GM18907 (cell line): ENCODE measurements around the gene KDM4B.

Source experiments
- ATAC-seq: cut with Tn5 transposase; IDR thresholded peaks from one replicate; pipeline ENCODE4 v1.9.1; 2021; ENCODE audit warnings: mild to moderate bottlenecking, moderate library complexity; ENCODE audit not compliant: unreplicated experiment

Gene KDM4B

DNA sequence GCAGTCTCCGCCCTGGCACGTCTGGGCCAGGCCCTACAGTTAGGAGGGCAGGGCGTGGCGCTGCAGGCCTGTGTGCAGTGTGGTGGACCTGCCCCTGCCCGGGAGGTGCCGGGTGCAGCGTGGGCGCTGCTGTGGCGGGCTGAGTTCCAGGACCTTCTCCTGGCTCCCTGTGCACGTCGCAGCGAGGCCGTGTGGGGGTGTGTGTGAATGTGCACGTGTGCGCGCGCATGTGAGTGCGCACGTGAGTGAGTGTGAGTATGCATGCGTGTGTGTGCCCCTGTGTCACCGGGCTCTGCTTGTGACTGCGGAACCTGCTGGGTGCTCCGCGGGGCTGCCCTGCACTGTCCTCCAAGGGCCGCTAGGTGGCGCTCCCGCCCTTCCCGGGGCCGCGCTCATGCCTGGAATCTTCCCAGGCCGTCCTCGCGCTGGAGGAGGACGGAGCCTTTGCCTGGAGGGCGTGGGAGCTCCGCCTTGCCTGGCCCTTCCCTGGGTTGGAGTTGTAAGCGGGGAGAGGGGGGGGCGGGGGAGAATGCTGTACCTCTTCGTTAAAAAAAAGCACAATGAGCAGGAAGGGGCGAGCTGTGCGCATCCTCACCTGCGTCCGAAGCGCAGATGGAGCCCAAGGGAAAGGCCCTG, 79.3 kb downstream of the KDM4B start:
- ATAC-seq = no peak

DNA sequence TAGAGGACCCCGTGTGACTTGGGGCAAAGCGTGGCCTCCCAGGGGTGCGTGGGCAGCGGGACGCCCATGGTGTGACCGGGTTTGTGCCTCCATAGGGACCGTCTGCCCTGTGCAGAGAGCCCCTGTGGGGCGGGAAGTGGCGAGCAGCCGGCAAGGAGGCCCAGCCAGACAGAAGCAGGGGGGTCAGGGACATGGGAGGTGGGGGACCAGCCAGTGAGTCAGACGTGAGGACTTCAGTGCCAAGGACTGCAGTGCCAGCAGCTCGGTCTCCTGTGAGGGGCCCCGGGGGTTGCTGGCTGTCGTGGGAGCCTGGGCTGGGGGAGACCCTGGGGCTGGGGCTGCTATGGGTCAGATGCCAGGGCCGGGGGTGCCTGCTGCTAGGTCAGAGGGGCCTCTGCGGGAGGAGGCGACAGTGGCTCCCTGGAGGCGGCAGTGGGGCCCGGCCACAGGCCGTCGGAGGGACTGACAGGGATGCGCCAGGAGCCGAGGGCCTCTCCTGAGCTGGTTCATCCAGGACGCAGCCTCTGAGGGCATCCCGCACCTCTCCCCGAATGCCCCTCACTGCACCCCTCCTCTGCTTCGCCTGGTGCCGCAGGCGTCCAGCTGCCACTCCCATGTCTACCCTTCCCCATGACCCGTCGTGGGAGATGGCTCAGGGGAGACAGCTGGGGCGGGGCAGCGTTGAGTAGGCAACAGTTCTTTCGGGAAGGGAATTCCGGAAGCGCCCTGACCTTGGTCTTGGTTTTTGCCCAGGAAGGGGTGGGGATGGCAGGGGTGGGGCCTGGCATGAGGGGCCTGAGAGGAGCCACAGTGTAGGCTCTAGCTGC, 80.0 kb downstream of the KDM4B start:
- ATAC-seq = no peak

DNA sequence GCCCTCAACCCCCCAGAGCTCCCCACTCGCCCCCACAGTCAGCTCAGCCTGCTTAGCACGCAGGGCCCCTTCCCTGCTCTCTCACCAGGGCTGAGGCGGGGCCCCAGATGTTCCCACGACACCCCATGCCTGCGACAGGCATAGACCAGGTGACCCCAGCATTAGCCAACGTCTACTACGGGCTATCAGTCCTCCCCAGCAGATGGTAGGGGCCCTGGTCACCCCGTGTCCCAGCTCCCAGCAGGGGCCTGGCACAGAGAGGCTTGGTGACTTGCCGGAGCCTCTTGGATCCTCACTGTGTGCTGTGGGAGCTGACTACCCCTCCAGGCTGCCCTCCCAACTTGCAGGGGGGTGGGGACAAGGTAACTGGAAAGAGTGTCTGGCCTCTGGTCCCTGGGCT, 80.6 kb downstream of the KDM4B start:
- no peak for ATAC-seq

DNA sequence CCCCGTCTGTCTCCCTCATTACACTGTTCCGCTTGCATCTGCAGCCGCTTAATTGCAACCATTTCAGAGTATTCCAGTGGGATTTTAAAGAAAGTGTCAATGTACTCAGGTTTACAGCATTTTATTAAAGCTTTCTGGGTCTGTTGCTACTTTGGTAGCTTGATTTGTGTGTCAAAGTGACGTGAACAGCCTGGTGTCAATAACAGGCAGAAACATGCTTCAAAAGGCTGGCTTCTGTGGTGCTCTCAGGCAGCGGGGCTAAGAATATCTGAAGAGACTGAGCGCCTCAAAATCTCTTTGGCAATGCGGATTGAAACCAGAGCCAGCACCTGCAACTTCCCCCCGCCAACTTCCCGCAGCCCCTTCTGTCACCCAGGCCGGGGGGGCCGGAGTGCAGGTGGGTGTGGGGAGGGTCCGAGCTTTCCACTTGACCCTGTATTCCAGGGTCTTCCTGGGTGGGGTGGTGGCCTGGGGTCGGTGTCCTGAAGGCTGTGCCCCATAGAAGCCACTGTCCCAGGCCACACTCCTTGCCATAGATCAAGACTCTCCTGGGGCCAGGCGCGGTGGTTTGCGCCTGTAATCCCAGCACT, 81.2 kb downstream of the KDM4B start:
- ATAC-seq = no peak

DNA sequence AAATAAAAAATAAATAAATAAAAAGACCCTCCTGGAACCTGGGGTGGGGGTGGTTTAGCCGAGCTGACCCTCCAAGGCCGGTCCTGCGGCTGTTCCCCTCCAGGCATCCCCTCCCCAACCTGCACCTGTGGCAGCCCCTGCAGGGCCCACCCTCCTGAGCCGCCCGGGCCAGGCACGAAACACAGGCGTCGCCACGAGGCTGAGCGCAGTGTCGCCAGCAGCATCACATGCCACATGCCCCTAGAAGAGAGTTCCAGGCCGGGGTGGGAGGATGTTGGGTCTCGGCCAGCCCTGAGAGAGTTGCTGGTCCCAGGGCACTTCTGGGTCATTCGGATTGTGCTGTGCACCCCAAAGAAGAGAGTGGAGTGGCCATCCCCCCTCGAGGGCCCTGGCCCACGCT, 82.0 kb downstream of the KDM4B start:
- ATAC-seq = no peak

DNA sequence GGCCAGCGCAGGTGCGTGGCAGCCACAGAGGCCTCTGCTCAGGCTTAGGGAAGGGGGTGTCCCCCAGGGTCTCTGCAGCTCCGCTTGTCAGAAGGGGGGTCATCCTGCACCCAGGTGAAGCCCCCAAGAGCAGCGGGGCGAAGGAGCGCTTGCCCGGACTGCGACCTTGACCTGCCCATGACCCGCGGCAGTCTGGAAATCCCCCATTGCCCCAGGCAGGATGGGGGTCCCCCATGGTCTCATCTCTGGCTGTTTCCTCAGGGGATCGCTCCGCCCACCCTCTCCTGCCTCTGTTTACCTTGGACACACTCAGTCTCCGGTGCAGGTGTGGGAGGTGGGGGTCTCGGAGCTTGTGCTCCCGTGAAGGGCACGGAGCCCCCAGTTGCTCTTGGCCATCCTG, 82.7 kb downstream of the KDM4B start:
- ATAC-seq = no peak

DNA sequence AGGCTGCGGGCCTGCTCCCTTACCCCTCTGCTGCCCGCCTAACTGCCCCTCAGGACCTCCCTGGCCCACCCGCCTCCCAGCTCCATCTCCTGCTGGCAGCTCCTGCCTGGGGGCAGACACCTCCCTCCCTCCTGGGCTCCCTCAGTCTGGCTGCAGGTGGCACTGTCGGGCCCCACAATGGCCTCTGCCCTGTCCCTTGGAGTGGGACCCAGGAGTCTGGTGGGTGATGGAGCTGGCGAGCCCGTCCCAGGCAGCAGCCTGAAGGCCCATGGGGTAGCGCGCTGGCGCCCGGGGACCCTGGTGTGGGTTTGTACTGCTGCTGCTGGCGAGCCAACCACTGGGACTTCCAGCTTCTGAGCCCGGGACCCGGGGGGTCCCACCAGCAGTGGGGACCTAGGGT, 83.6 kb downstream of the KDM4B start:
- ATAC-seq = no peak

DNA sequence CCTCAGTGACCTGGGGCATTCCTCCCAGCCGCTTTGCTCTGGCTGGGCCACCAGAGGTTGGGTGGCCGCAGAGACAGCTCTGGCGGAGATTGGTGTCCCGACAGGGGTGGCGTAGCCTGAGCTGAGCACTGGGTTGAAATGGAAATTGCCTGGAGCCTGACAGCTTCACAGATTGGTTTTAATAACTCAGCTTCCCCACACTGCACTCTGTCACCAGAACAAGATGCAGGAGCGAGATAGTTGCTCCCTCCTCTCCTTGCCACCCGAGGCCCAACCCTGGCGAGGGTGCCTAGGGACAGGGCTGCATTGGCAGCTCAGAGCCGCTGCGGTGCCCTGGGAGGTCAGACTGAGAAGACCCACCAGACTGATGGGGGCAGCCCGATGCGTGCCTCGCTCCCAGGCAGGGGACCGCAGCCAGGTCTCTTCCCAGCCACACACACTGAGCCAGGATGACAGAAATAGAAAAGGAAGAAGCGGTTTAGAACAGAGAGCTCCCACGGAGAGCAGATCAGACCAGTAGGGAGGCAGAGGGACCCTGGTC, 84.1 kb downstream of the KDM4B start:
- ATAC-seq = no peak

DNA sequence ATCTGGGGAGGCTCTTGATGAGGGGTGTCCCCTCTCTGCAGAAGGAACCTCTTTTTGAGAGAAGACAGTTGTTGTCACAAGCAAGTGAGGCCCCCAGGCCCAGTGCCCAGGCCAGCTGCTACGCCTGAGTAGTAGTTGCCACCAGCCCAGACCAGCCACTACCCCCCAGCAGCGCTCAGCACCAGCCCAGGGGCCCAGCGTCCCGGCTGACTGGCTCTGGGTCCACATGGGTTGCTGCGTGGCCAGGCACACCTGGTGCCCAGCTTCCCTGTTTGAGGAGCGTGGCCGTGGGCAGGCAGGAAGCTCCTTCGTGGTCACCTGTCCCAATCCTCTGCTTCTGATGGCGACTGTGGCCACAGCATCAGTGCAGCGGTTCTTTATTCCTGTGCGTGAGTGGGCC, 84.7 kb downstream of the KDM4B start:
- ATAC-seq = no peak

DNA sequence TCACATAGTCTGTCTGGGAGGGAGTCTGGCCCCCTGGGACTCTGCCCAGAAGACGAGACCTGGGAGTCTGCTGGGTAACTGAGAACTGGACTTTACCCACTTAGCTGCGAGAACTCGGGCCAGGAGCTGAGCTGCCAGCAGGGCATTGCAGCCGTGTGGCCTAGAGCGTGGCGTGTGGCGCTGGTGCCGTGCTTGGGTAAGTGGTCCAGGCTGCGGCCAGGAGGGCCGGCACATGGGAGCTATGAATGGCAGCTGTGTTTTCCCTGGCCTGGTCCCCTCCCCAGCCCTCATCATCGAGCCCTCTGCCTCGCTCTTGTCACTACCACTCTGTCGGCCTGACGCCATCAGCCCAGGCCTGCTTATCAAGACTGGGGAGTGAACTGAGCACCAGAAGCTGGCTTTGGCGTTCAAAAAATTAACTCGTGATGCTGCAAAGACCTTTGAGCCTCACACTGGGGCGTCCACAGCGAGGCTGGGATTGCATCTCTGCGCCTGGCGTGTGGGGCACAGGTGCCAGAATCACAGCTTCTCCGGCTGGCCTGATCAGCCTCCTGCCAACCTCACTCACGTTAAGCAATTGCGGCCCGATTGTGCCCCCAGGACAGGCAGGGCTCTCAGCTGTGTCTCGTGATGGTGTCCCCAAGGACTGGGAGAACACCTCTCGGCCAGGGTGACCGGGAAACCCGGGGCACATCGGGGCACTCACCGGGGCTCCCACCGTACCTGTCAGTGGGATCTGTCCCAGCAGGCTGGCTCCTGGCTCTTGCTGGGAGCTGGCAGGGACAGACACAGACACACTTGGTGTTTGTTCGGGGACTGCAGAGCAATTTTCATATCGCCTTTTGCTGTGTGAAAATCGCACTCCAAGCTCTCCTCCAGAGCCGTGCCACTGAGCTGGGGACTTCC, 85.9 kb downstream of the KDM4B start:
- ATAC-seq = no peak

DNA sequence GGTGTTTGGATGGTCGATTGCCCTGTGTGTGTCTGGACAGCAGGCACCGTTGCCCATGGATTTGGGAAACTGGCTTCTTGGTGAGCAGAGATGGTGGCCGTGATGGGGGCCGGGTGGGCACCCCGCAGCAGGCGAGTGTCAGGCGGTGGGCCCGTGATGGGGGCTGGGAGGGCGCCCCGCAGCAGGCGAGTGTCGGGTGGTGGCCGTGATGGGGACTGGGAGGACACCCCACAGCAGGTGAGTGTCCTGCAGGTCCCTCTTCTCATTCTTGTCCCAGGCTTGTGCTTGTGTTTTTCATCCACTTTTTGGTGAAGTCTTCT, 86.5 kb downstream of the KDM4B start:
- no peak for ATAC-seq

DNA sequence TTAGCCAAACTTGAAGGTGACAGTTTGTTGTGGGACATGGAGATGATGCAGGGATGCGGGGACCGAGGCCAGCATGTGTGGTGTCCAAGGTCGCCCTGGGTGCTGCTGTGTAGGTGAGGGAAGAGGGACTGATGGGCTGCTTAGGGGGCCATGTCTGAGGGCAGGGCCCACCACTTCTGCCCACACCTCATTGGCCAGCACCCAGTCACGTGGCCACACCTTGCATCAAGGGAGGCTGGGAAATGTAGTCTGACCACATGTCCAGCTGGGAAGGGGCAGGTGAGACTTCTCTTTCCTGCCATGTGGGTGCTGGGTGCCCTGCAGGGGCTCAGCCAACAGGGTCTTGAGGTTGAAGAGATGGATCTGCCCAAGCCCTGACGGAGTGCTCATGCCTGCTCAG, 88.9 kb downstream of the KDM4B start:
- no peak for ATAC-seq

DNA sequence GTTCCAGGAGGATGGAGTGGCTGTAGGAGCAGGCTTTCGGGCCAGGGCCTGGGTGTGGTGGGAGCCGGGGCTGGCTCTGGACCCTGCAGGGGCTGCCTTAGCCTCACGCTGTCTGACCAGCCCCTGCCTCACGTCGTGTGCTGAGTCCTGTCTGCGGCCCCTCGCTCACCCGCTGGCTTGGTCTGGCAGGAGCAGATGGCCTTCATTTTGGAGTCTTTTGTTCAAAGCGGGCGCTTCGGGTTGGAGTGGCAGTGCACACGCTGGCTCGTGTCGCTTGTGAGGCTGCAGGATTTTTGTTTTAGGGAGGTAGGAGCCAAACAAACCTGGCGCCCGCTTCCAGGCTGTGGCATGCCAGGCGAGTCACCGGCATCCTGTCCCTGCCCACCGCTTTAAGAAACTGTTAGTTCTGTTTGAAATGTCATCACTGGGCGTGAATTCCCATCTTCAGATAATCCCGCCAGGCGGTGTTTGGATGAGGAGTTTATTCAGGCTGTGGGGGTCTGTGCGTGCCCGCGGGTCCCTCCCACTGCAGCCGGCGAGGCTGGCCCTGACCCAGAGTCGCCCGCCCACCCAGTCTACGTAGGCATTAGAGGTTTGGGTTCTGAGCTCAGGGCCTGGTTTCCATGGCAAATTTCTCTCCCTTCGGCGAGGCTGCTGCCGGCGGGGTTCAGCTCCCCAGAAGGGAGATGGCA, 89.8 kb downstream of the KDM4B start:
- ATAC-seq = no peak

DNA sequence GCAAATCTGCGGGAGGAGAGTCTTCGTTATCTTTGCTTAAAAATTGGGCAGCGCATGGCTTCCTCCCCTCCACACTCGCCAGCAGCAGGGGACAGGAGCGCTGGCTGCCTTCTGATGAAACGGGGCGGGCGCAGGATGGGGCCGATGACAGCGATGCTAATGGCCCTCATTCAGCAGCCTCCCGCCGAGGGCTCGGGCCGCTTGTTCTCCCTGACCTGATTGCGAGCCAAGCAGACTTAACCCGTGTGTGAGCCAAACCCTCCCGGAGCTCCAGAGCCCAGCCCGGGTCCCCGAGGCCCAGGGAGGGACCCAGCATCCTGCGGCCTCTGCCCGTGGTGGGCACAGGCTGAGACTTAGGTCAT, 90.3 kb downstream of the KDM4B start:
- no peak for ATAC-seq

DNA sequence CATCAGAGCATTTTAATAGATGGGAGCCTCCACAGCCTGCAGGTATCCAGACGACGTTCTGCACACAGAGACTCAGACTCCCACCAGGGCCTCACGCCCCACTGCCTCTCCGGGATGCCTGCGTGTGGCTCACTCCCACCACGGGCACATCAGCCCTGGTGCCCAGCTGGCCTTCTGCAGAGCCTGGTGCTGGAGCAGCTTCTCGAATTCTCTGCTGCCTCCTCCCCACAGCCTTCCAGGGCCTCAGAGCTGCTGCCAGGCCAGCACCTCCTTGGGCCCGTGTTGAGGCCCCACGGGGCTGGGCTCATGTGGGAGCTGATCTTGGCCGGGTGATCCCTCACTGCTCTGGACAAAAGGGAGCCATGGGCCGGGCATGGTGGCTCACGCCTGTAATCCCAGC, 90.9 kb downstream of the KDM4B start:
- no peak for ATAC-seq

DNA sequence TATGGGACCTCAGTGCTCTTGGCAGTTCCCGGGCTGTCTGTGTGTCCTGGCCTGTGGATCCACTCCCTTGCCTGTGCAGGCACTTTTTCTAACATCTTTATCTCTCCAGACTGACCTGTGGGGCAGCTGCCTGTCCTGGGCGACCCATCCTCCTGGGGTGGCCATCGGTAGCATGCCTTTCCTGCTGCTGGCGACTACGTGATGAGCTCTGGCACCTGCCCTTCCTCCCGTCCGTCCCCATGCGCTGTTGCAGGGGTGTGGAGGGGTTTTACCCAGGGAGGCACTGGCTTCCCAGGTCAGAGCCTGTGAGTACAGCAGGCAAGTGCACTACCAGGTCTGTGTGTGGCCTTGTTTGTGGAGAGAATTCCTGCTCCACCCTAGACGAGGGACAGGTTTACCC, 93.3 kb downstream of the KDM4B start:
- ATAC-seq = no peak

DNA sequence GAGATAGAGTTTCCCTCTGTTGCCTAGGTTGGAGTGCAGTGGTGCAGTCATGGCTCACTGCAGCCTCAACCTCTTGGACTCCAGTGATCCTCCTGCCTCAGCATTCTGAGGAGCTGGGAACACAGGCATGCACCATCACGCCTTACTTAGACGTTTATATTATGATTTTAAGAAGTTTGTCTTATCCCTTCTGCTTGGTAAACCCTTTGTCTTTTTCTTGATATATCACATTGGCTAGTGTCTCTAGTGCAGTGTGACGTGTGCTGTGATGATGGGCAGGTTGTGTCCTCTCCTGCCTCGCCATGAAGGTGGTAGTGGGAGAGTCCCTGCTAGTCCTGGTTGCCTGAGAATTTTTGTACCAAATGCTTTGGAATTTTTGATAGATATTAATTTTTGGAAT, 93.9 kb downstream of the KDM4B start:
- no peak for ATAC-seq

DNA sequence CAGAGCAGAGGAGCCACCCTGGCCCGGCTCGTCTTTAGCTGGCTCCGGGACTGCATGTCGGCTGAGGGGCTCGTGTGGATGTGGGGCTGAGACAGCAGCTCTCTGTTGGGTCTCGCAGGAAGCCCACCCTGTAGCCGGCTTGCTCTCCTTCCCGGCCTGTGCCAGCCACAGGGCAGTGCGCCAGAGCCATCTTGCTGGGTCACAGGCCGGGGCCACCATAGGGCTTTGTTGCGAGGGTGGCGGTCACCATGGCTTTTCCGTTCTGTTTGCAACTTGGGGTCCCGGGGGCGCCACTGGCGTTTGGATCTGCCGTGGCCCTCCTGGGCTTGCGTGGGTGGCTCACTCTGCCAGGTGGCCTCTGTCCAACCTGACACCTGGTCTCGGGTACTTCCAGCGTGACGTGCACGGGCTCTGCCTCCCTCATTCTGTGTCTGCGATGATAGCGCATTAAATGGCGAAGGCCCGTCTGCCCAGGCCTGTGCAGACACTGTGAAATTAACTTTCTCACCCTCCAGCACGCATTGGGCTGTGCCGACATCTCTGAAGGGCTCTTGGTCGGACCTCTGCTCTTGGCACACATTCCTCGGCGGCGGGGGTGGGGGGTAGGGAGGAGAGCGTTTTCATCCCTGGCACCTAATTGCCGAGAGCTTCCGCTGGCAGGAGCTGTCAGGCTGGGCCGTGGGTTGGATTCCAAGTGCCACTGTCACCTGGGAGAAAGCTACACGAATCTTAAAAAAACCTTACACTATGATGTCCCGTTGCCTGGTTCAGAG, 95.1 kb downstream of the KDM4B start:
- ATAC-seq = no peak

DNA sequence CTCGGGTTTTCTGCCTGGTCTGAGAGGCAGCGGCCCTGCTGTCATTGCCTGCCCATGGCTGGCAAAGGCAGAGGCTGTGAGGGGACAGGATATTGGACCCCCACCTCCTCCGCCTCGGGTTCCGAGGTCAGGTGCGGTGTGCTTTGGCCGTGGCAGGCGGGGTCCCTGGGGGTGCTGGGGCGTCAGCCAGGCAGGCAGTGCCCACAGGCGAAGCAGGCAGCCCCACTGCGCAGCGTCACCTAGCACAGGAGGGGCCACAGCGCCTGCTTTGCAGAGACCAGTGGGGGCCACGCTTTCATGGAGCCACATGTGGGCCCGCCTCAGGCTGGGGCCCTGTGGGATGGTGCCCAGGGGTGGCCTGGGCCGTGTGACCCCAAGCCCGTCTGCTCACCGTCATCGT, 96.0 kb downstream of the KDM4B start:
- no peak for ATAC-seq

DNA sequence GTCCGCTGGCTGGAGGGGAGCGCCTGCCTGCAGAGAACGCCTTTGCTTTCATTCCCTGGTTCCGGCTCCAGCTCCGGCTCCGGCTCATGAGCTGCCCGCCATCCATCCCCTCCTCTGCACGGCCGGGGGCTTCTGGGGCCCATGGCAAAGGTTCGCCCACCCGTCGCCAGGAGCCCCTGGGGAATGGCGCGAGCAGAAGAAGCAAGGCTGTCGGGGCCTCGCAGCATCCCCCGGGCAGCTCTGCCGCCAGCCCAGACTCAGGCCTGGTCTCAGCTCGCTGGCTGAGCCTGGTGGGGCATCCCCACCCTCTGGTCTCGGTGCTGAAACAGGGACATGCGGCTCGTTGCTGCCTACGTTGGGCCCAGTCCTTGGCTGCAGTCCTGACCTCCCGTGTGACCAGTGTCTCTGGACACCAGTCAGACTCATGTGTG, 96.8 kb downstream of the KDM4B start:
- ATAC-seq = no peak
